Left ventricle myocardium superior (tissue), 1 donor: ENCODE data around the gene AKR1C2. TPM values are rescaled to one million over a fixed set of nuclear protein-coding genes. Genes with fewer than 3 reads are reported as not detected.
"Not testable (repeated sequence)": the region's sequence is repeated elsewhere in the genome, so short reads cannot be mapped to it uniquely, and the experiment has no call there.

Experiments
- ATAC-seq: fragments of 200-7000 bp; cut with Tn5 transposase; one replicate; pipeline ENCODE4 v1.9.1; 2020; ENCODE audit warnings: mild to moderate bottlenecking, moderate library complexity
- DNase-seq: peaks from one replicate; pipeline ENCODE4 v3.0.0-alpha.2; 2020
- intact Hi-C: fragments of 100-400 bp; cut with micrococcal nuclease; formaldehyde crosslinking; loops from one replicate; pipeline ENCODE4 v1.11.0; 2022
- total RNA-seq: library from RNA; stranded (reverse); fragmentation: NEBNext Ultra II Directional; extraction: Animal tissue kit (Norgen Biotek cat#: 25700); gene quantifications from one replicate; pipeline ENCODE4 v1.2.1, GENCODE V29; 2021
- donor health status: DM: no; HTN: yes; CAD: no; lungs with severe emphysema.

AKR1C2 gene
- total RNA-seq, 1 donor from 2014 or later, result 14.2 TPM

- DNase-seq, intact Hi-C loops, ATAC-seq: not testable (repeated sequence)
Measured at GRCh38 chr10:4970362-4970761, 33.3 kb downstream of the AKR1C2 start.

- intact Hi-C loops, result not testable (repeated sequence)
Measured at GRCh38 chr10:4969289-4969688, 34.4 kb downstream of the AKR1C2 start.

GRCh38 chr10:4967189-4967588, 36.5 kb downstream of the AKR1C2 start:
- intact Hi-C loops, ATAC-seq, DNase-seq: not testable (repeated sequence)

More at GRCh38 chr10:4969289-4969688, 34.4 kb downstream of the AKR1C2 start:
- DNase-seq, ATAC-seq: not testable (repeated sequence)

- intact Hi-C loops, DNase-seq, ATAC-seq: not testable (repeated sequence)
Measured at GRCh38 chr10:4965763-4966162, 37.9 kb downstream of the AKR1C2 start.

GRCh38 chr10:4963815-4964154, 39.9 kb downstream of the AKR1C2 start:
- ATAC-seq, result peak; percentile 66
- DNase-seq, intact Hi-C loops: not testable (repeated sequence)

- peak; percentile 100 for ATAC-seq
- DNase-seq, intact Hi-C loops: not testable (repeated sequence)
Measured at GRCh38 chr10:4962876-4963814, 40.5 kb downstream of the AKR1C2 start, which contains the start of gene AKR1C1. Gene AKR1C1, plus strand, starts transcription at chr10:4963415. Its CDS starts 30 bp downstream, at chr10:4963445.

GRCh38 chr10:4962308-4962707, 41.3 kb downstream of the AKR1C2 start:
- DNase-seq, intact Hi-C loops, ATAC-seq: not testable (repeated sequence)

- ATAC-seq, DNase-seq, intact Hi-C loops: not testable (repeated sequence)
Measured at GRCh38 chr10:4961558-4961957, 42.1 kb downstream of the AKR1C2 start.

- intact Hi-C loops, DNase-seq, ATAC-seq: not testable (repeated sequence)
Measured at GRCh38 chr10:4956955-4957645, 46.6 kb downstream of the AKR1C2 start.

GRCh38 chr10:4956088-4956487, 47.6 kb downstream of the AKR1C2 start:
- DNase-seq, ATAC-seq, intact Hi-C loops: not testable (repeated sequence)

GRCh38 chr10:4953405-4953804, 50.3 kb downstream of the AKR1C2 start:
- DNase-seq (no peak), ATAC-seq (no peak)
- intact Hi-C loops, result no loop called here

- intact Hi-C loops, ATAC-seq, DNase-seq: not testable (repeated sequence)
Measured at GRCh38 chr10:4951512-4952162, 52.0 kb downstream of the AKR1C2 start.

GRCh38 chr10:4947635-4948596, 55.7 kb downstream of the AKR1C2 start:
- peak; percentile 92 for ATAC-seq
- intact Hi-C loops, result no loop called here
- no peak for DNase-seq

GRCh38 chr10:4947039-4947634, 56.5 kb downstream of the AKR1C2 start:
- DNase-seq (no peak), ATAC-seq (peak; percentile 37)
- intact Hi-C loops, result no loop called here

- DNase-seq (no peak), ATAC-seq (no peak)
- intact Hi-C loops, result no loop called here
Measured at GRCh38 chr10:4945766-4946717, 57.6 kb downstream of the AKR1C2 start.

GRCh38 chr10:4944841-4945240, 58.8 kb downstream of the AKR1C2 start:
- no peak for ATAC-seq
- no peak for DNase-seq
- intact Hi-C loops, result no loop called here

GRCh38 chr10:4943821-4944220, 59.8 kb downstream of the AKR1C2 start:
- intact Hi-C loops, result no loop called here
- DNase-seq (no peak), ATAC-seq (no peak)
